GM23338 (cell line): ENCODE measurements around the gene SAT1.

Source experiments
- CREB1 ChIP-seq: fragments of 250-450 bp; sonication (Bioruptor Pico); IDR thresholded peaks from 2 replicates; pipeline ENCODE4 v1.5.0; 2020; ENCODE audit warnings: low read depth, mild to moderate bottlenecking, moderate library complexity
- EZH2 ChIP-seq: fragments of 200-600 bp; sonication (generic); IDR thresholded peaks from one replicate; pipeline ENCODE4 v1.8.0; 2017; ENCODE audit warnings: antibody characterized with exemption, mild to moderate bottlenecking, low read depth; ENCODE audit not compliant: unreplicated experiment
- EZH2phosphoT487 ChIP-seq: fragments of 200-600 bp; sonication (generic); IDR thresholded peaks from one replicate; pipeline ENCODE4 v1.8.1; 2018; ENCODE audit warnings: antibody characterized with exemption; ENCODE audit not compliant: unreplicated experiment
- JUNB ChIP-seq: IDR thresholded peaks from one replicate; pipeline ENCODE4 v1.6.1; 2016; ENCODE audit warnings: antibody characterized with exemption; ENCODE audit not compliant: unreplicated experiment
- NANOG ChIP-seq: IDR thresholded peaks from 2 replicates; pipeline ENCODE4 v1.6.1; 2016; ENCODE audit warnings: antibody characterized with exemption, borderline replicate concordance
- POLR2AphosphoS5 ChIP-seq: IDR thresholded peaks from 2 replicates; pipeline ENCODE4 v1.6.1; 2016; ENCODE audit warnings: antibody characterized with exemption, low read depth
- REST ChIP-seq: IDR thresholded peaks from one replicate; pipeline ENCODE4 v1.6.1; 2018; ENCODE audit warnings: antibody characterized with exemption; ENCODE audit not compliant: unreplicated experiment
- ZNF114 ChIP-seq: fragments of 250-450 bp; sonication (Bioruptor Pico); IDR thresholded peaks from 2 replicates; pipeline ENCODE4 v1.5.0; 2020; ENCODE audit warnings: mild to moderate bottlenecking, moderate library complexity
- TF ChIP-seq, protein P1 (sequence below), 2 experiments: fragments of 200-600 bp in 1 of 2; sonication (generic) in 1 of 2; conservative IDR thresholded peaks; 2 replicates each; pipeline versions ENCODE4 v1.5.1 to v1.6.1; 2016 to 2017; ENCODE audit warnings: antibody characterized with exemption in 2 of 2, low read depth in 2 of 2, mild to moderate bottlenecking in 2 of 2, moderate library complexity in 1 of 2

GRCh38 chrX:23749129-23749528 is 33.8 kb upstream of the SAT1 start:
- TF ChIP-seq, protein P1, sequence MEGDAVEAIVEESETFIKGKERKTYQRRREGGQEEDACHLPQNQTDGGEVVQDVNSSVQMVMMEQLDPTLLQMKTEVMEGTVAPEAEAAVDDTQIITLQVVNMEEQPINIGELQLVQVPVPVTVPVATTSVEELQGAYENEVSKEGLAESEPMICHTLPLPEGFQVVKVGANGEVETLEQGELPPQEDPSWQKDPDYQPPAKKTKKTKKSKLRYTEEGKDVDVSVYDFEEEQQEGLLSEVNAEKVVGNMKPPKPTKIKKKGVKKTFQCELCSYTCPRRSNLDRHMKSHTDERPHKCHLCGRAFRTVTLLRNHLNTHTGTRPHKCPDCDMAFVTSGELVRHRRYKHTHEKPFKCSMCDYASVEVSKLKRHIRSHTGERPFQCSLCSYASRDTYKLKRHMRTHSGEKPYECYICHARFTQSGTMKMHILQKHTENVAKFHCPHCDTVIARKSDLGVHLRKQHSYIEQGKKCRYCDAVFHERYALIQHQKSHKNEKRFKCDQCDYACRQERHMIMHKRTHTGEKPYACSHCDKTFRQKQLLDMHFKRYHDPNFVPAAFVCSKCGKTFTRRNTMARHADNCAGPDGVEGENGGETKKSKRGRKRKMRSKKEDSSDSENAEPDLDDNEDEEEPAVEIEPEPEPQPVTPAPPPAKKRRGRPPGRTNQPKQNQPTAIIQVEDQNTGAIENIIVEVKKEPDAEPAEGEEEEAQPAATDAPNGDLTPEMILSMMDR (conservative IDR thresholded peaks at IDR 0.05; ENCODE audit: low read depth in 2 of 2) = no peak
- TF ChIP-seq EZH2 (no peak), ZNF114 (CRISPR knock-in tag) (no peak), CREB1 (CRISPR knock-in tag) (no peak), POLR2AphosphoS5 (no peak), EZH2phosphoT487 (no peak), JUNB (no peak), REST (no peak), NANOG (no peak)
